GM23338 (cell line): Measurements from ENCODE around the gene MTOR. TPM values are rescaled to one million over a fixed set of nuclear protein-coding genes. Genes with fewer than 3 reads are reported as not detected.

Experiments used
- ATAC-seq: fragments of 200-7000 bp; cut with Tn5 transposase; 3 replicates; pipeline ENCODE4 v1.9.1; 2020
- DNase-seq: peaks from one replicate; pipeline ENCODE4 v3.0.0-alpha.2; 2015; ENCODE audit warnings: low spot score
- H2AFZ ChIP-seq: fragments of 200-600 bp; sonication (generic); 2 replicates; pipeline ENCODE4 v1.8.0; 2016; ENCODE audit warnings: antibody characterized with exemption, mild to moderate bottlenecking, moderate library complexity
- H3F3A ChIP-seq: fragments of 200-600 bp; sonication (generic); replicated peaks from 2 replicates; pipeline ENCODE4 v1.8.0; 2017; ENCODE audit warnings: antibody characterized with exemption, mixed run types, low read depth
- H3K27ac ChIP-seq: fragments of 200-600 bp; sonication (generic); 2 replicates; pipeline ENCODE4 v1.6.1; 2016; ENCODE audit warnings: low read depth
- H3K27me3 ChIP-seq: fragments of 200-600 bp; sonication (generic); 2 replicates; pipeline ENCODE4 v1.8.0; 2016; ENCODE audit warnings: mild to moderate bottlenecking, mixed run types, moderate library complexity; ENCODE audit not compliant: insufficient read depth
- H3K36me3 ChIP-seq: fragments of 200-600 bp; sonication (generic); 2 replicates; pipeline ENCODE4 v1.8.0; 2016; ENCODE audit warnings: mild to moderate bottlenecking; ENCODE audit not compliant: insufficient read depth
- H3K4me1 ChIP-seq: fragments of 200-600 bp; sonication (generic); 2 replicates; pipeline ENCODE4 v1.8.0; 2016; ENCODE audit warnings: mild to moderate bottlenecking, moderate library complexity; ENCODE audit not compliant: insufficient read depth
- H3K4me2 ChIP-seq: fragments of 200-600 bp; sonication (generic); 2 replicates; pipeline ENCODE4 v1.7.1; 2017; ENCODE audit warnings: mixed run types
- H3K4me3 ChIP-seq: fragments of 200-600 bp; sonication (generic); 2 replicates; pipeline ENCODE4 v1.6.1; 2016; ENCODE audit warnings: mixed run types
- H3K79me2 ChIP-seq: fragments of 200-600 bp; sonication (generic); replicated peaks from 2 replicates; pipeline ENCODE4 v1.8.0; 2017; ENCODE audit warnings: mild to moderate bottlenecking; ENCODE audit not compliant: insufficient read depth
- H3K9me2 ChIP-seq: fragments of 200-600 bp; sonication (generic); 2 replicates; pipeline ENCODE4 v1.8.0; 2017; ENCODE audit not compliant: insufficient read depth
- H4K20me1 ChIP-seq: fragments of 200-600 bp; sonication (generic); replicated peaks from 2 replicates; pipeline ENCODE4 v1.8.0; 2017; ENCODE audit warnings: mild to moderate bottlenecking; ENCODE audit not compliant: insufficient read depth
- H3K27ac Mint-ChIP-seq: 2 replicates; pipeline ENCODE4 v1.8.0; 2020; ENCODE audit warnings: inconsistent platforms, mild to moderate bottlenecking, moderate library complexity, mixed read lengths
- H3K27me3 Mint-ChIP-seq: 3 replicates; pipeline ENCODE4 v1.8.0; 2022; ENCODE audit warnings: low read depth, mild to moderate bottlenecking, moderate library complexity, mixed read lengths, inconsistent platforms; ENCODE audit not compliant: insufficient read depth, poor library complexity
- H3K36me3 Mint-ChIP-seq: 3 replicates; pipeline ENCODE4 v1.8.0; 2021; ENCODE audit warnings: low read depth, mild to moderate bottlenecking, inconsistent platforms, moderate library complexity, mixed read lengths
- H3K4me1 Mint-ChIP-seq: 3 replicates; pipeline ENCODE4 v1.8.0; 2020; ENCODE audit warnings: mild to moderate bottlenecking, inconsistent platforms, mixed read lengths
- H3K4me3 Mint-ChIP-seq: 3 replicates; pipeline ENCODE4 v1.8.0; 2021; ENCODE audit warnings: moderate library complexity, mild to moderate bottlenecking, inconsistent platforms, mixed read lengths
- H3K9me3 Mint-ChIP-seq: 3 replicates; pipeline ENCODE4 v1.8.0; 2020; ENCODE audit warnings: moderate library complexity, mild to moderate bottlenecking, inconsistent platforms, mixed read lengths
- CREB1 ChIP-seq: fragments of 250-450 bp; sonication (Bioruptor Pico); IDR thresholded peaks from 2 replicates; pipeline ENCODE4 v1.5.0; 2020; ENCODE audit warnings: low read depth, mild to moderate bottlenecking, moderate library complexity
- CTCF ChIP-seq, 2 experiments: fragments of 200-600 bp in 1 of 2; sonication (generic) in 1 of 2; conservative IDR thresholded peaks; 2 replicates each; pipeline versions ENCODE4 v1.5.1 to v1.6.1; 2016 to 2017; ENCODE audit warnings: antibody characterized with exemption in 2 of 2, low read depth in 2 of 2, mild to moderate bottlenecking in 2 of 2, moderate library complexity in 1 of 2
- ETS1 ChIP-seq: IDR thresholded peaks from 2 replicates; pipeline ENCODE4 v1.6.1; 2016; ENCODE audit warnings: antibody characterized with exemption
- POLR2AphosphoS5 ChIP-seq: IDR thresholded peaks from 2 replicates; pipeline ENCODE4 v1.6.1; 2016; ENCODE audit warnings: antibody characterized with exemption, low read depth
- ZNF114 ChIP-seq: fragments of 250-450 bp; sonication (Bioruptor Pico); IDR thresholded peaks from 2 replicates; pipeline ENCODE4 v1.5.0; 2020; ENCODE audit warnings: mild to moderate bottlenecking, moderate library complexity
- ZNF331 ChIP-seq: fragments of 250-450 bp; sonication (Bioruptor Pico); IDR thresholded peaks from 2 replicates; pipeline ENCODE4 v1.5.0; 2020; ENCODE audit warnings: low read depth, mild to moderate bottlenecking, moderate library complexity
- ZNF462 ChIP-seq: fragments of 250-450 bp; sonication (Bioruptor Pico); IDR thresholded peaks from 2 replicates; pipeline ENCODE4 v1.5.0; 2020; ENCODE audit warnings: mild to moderate bottlenecking, moderate library complexity
- polyA plus RNA-seq: library from polyadenylated mRNA; unstranded; fragments of >200 nt; fragmentation: Nextera tagmentation; extraction: Ambion mirVana; gene quantifications from 2 replicates; pipeline ENCODE4 v1.2.1, GENCODE V29; 2016
- total RNA-seq: library from RNA; depleted of rRNA; stranded (reverse); fragments of >200 nt; shearing (Covaris generic); gene quantifications from 2 replicates; pipeline ENCODE4 v1.2.3, GENCODE V29; 2014

MTOR gene
- total and polyA plus RNA-seq, 2 experiments from 2014 or later = 22.8 to 98.0 TPM

GRCh38 chr1:11253226-11253625 is 9.1 kb downstream of the MTOR start (continued):
- TF ChIP-seq ZNF462 (CRISPR knock-in tag) (no peak), ZNF114 (no peak), CREB1 (CRISPR knock-in tag) (no peak), POLR2AphosphoS5 (no peak), CTCF (conservative IDR thresholded peaks at IDR 0.05; ENCODE audit: low read depth in 2 of 2) (no peak), ETS1 (no peak)

GRCh38 chr1:11252538-11252937 is 9.8 kb downstream of the MTOR start:
- Histone ChIP-seq H3K27ac (no peak overlapping the region), H3K4me3 (no peak overlapping the region), H3K36me3 (peaks cover 59% of the 10 kb centered on the region), H3K4me1 (no peaks in the 10 kb centered on the region), H3K9me2 (no peaks in the 10 kb centered on the region), H3K27me3 (no peaks in the 10 kb centered on the region), H3K4me2 (no peak overlapping the region), H3F3A (no peaks in the 10 kb centered on the region), H4K20me1 (peaks cover 11% of the 10 kb centered on the region; the same call in 1 of the 2 replicates), H3K79me2 (no peaks in the 10 kb centered on the region), H2AFZ (no peak overlapping the region)
- ATAC-seq (no peak), DNase-seq (no peak)
- peaks cover 77% of the 10 kb centered on the region for H3K36me3 Mint-ChIP-seq
- TF ChIP-seq ZNF331 (CRISPR knock-in tag) (no peak), ZNF114 (no peak), CTCF (conservative IDR thresholded peaks at IDR 0.05; ENCODE audit: low read depth in 2 of 2) (no peak), POLR2AphosphoS5 (no peak)
- H3K27ac Mint-ChIP-seq = no peak overlapping the region
- H3K27me3 Mint-ChIP-seq = peaks cover 2% of the 10 kb centered on the region
- peaks cover 4% of the 10 kb centered on the region; the same call in 2 of the 3 replicates for H3K9me3 Mint-ChIP-seq
- no peaks in the 10 kb centered on the region for H3K4me1 Mint-ChIP-seq
- H3K4me3 Mint-ChIP-seq = no peak overlapping the region
